K562 (cell line): ENCODE results near the gene INPP1. TPM values are rescaled to one million over a fixed set of nuclear protein-coding genes. Genes with fewer than 3 reads are reported as not detected.
A peak's percentile ranks its signal among the peaks of the same experiment; 100 is the strongest.

ENCODE experiments used
- CHD2 ChIP-seq: IDR thresholded peaks from 2 replicates; pipeline ENCODE4 v1.6.1; 2011; ENCODE audit warnings: low read depth, low read length
- DPF2 ChIP-seq: fragments of 450-650 bp; IDR thresholded peaks from 2 replicates; pipeline ENCODE4 v1.6.1; 2016
- EGR1 ChIP-seq: fragments of 450-650 bp; conservative IDR thresholded peaks from 2 replicates; pipeline ENCODE4 v1.6.1; 2017; ENCODE audit warnings: mild to moderate bottlenecking
- KAT2B ChIP-seq: IDR thresholded peaks from one replicate; pipeline ENCODE4 v1.6.1; 2012; ENCODE audit warnings: low read depth, mild to moderate bottlenecking, control low read depth, inconsistent platforms, low read length, moderate library complexity
- KLF16 ChIP-seq: IDR thresholded peaks from 2 replicates; pipeline ENCODE4 v1.6.1; 2016; ENCODE audit warnings: antibody characterized with exemption
- MAFK ChIP-seq: IDR thresholded peaks from 2 replicates; pipeline ENCODE4 v1.6.1; 2011; ENCODE audit warnings: low read length, improper control_type of control experiment
- MTA3 ChIP-seq: fragments of 450-650 bp; formaldehyde crosslinking; IDR thresholded peaks from 2 replicates; pipeline ENCODE4 v1.6.1; 2017; ENCODE audit warnings: mild to moderate bottlenecking, borderline replicate concordance
- MYBL2 ChIP-seq, 2 experiments: fragments of 450-650 bp in 1 of 2; sonication (generic) in 1 of 2; formaldehyde crosslinking in 1 of 2; IDR thresholded peaks; 2 replicates each; pipeline versions ENCODE4 v1.6.1 to v1.8.1; 2017 to 2022; ENCODE audit warnings: borderline replicate concordance in 1 of 2, inconsistent platforms in 1 of 2, low read depth in 1 of 2, mild to moderate bottlenecking in 1 of 2, missing genetic modification reagents in 1 of 2, moderate library complexity in 1 of 2
- NR4A1 ChIP-seq, 2 experiments: fragments of 250-450 bp in 1 of 2; fragments of 450-650 bp in 1 of 2; sonication (Bioruptor Pico) in 1 of 2; IDR thresholded peaks; 2 replicates each; pipeline versions ENCODE4 v1.4.0 to v1.6.1; 2016 to 2020; ENCODE audit warnings: mild to moderate bottlenecking in 2 of 2, missing compliant biosample characterization in 1 of 2, missing genetic modification characterization in 1 of 2, moderate library complexity in 1 of 2
- SPI1 ChIP-seq: IDR thresholded peaks from 2 replicates; pipeline ENCODE4 v1.6.1; 2011; ENCODE audit warnings: low read depth, low read length, control low read depth, borderline replicate concordance
- STAG1 ChIP-seq: sonication (generic); formaldehyde crosslinking; IDR thresholded peaks from 2 replicates; pipeline ENCODE4 v1.5.0; 2020; ENCODE audit warnings: missing genetic modification reagents, borderline replicate concordance
- STAT5B ChIP-seq: fragments of 250-450 bp; sonication (Bioruptor Pico); IDR thresholded peaks from 2 replicates; pipeline ENCODE4 v1.8.0; 2021; ENCODE audit warnings: mild to moderate bottlenecking, inconsistent platforms
- TARDBP ChIP-seq: fragments of 450-650 bp; IDR thresholded peaks from 2 replicates; pipeline ENCODE4 v1.6.1; 2016
- TBL1XR1 ChIP-seq, 2 experiments: IDR thresholded peaks; 2 replicates each; pipeline ENCODE4 v1.6.1; 2012; ENCODE audit warnings: improper control_type of control experiment in 2 of 2, low read length in 2 of 2, mild to moderate bottlenecking in 1 of 2
- TGIF2 ChIP-seq: sonication (generic); formaldehyde crosslinking; IDR thresholded peaks from 2 replicates; pipeline ENCODE4 v1.8.1; 2022; ENCODE audit warnings: mild to moderate bottlenecking, missing genetic modification reagents, moderate library complexity
- TRIM24 ChIP-seq, 2 experiments: fragments of 450-650 bp; IDR thresholded peaks; 2 replicates each; pipeline ENCODE4 v1.6.1; 2016
- XRCC4 ChIP-seq: IDR thresholded peaks from one replicate; pipeline ENCODE4 v1.6.1; 2011; ENCODE audit not compliant: insufficient read depth, insufficient read length; ENCODE audit errors: extremely low read depth
- ZC3H8 ChIP-seq: fragments of 450-650 bp; IDR thresholded peaks from 2 replicates; pipeline ENCODE4 v1.6.1; 2017
- ZFP30 ChIP-seq: fragments of 250-450 bp; sonication (Bioruptor Pico); IDR thresholded peaks from 2 replicates; pipeline ENCODE4 v1.8.0; 2022; ENCODE audit warnings: moderate library complexity, mild to moderate bottlenecking, inconsistent platforms, borderline replicate concordance
- ZFX ChIP-seq: sonication (generic); formaldehyde crosslinking; IDR thresholded peaks from 2 replicates; pipeline ENCODE4 v1.8.0; 2022; ENCODE audit warnings: mild to moderate bottlenecking, missing genetic modification reagents, moderate library complexity
- ZNF12 ChIP-seq: sonication (generic); formaldehyde crosslinking; IDR thresholded peaks from 2 replicates; pipeline ENCODE4 v1.4.0; 2020; ENCODE audit warnings: mild to moderate bottlenecking, missing genetic modification reagents
- ZNF197 ChIP-seq: fragments of 200-800 bp; sonication (Bioruptor generic); IDR thresholded peaks from 2 replicates; pipeline ENCODE4 v1.6.1; 2016; ENCODE audit warnings: low read depth, missing genetic modification characterization, missing compliant biosample characterization
- ZNF668 ChIP-seq: fragments of 250-450 bp; sonication (Bioruptor Pico); IDR thresholded peaks from 2 replicates; pipeline ENCODE4 v1.8.0; 2022; ENCODE audit warnings: mild to moderate bottlenecking, inconsistent platforms
- ZNF778 ChIP-seq: fragments of 450-650 bp; formaldehyde crosslinking; IDR thresholded peaks from 2 replicates; pipeline ENCODE4 v1.4.0; 2020; ENCODE audit warnings: mild to moderate bottlenecking, moderate library complexity
- ZSCAN29 ChIP-seq: fragments of 450-650 bp; IDR thresholded peaks from 2 replicates; pipeline ENCODE4 v1.6.1; 2017
- polyA plus RNA-seq, 8 experiments: library from polyadenylated mRNA; depleted of rRNA in 4 of 8; stranded (reverse) in 5 of 8; unstranded in 3 of 8; fragments of >200 nt; fragmentation: Nextera tagmentation in 2 of 8; fragmentation: Illumina TruSeq in 1 of 8; extraction: Ambion mirVana in 2 of 8; extraction: Trizol in 1 of 8; gene quantifications; 2 replicates each; pipeline versions ENCODE4 v1.2.1 to v1.2.3, GENCODE V29; 2011 to 2014; ENCODE audit warnings: inconsistent platforms in 1 of 8, missing spikeins in 1 of 8
- total RNA-seq, 7 experiments: library from RNA; depleted of rRNA in 6 of 7; stranded (reverse); fragments of >200 nt in 6 of 7; fragmentation: Illumina TruSeq in 2 of 7; extraction: Trizol in 2 of 7; gene quantifications; 2 replicates each; pipeline versions ENCODE4 v1.2.1 to v1.2.3, GENCODE V29; 2011 to 2021; ENCODE audit warnings: low replicate concordance in 1 of 7
- TF ChIP-seq, protein P1 (sequence below), 2 experiments: IDR thresholded peaks; 2 replicates each; pipeline ENCODE4 v1.6.1; 2011; ENCODE audit warnings: borderline replicate concordance in 1 of 2, control low read depth in 1 of 2, low read depth in 1 of 2, low read length in 1 of 2, mild to moderate bottlenecking in 1 of 2, mixed read lengths in 1 of 2, moderate library complexity in 1 of 2; ENCODE audit not compliant: insufficient read depth in 1 of 2, insufficient read length in 1 of 2, poor library complexity in 1 of 2, severe bottlenecking in 1 of 2; ENCODE audit errors: extremely low read depth in 1 of 2
- TF ChIP-seq, protein P2 (sequence below): fragments of 250-450 bp; sonication (Bioruptor Pico); IDR thresholded peaks from 2 replicates; pipeline ENCODE4 v1.8.0; 2022; ENCODE audit warnings: moderate library complexity, mild to moderate bottlenecking, inconsistent platforms
- TF ChIP-seq, protein P3 (sequence below): IDR thresholded peaks from 2 replicates; pipeline ENCODE4 v1.6.1; 2012; ENCODE audit warnings: low read depth, low read length, improper control_type of control experiment, borderline replicate concordance

INPP1 gene
- total and polyA plus RNA-seq, 9 of the 15 experiments (the other 6 are each of a cell fraction or from before 2014, with no cell fraction given), result 3.7 to 11.8 (median 6.5) TPM

DNA sequence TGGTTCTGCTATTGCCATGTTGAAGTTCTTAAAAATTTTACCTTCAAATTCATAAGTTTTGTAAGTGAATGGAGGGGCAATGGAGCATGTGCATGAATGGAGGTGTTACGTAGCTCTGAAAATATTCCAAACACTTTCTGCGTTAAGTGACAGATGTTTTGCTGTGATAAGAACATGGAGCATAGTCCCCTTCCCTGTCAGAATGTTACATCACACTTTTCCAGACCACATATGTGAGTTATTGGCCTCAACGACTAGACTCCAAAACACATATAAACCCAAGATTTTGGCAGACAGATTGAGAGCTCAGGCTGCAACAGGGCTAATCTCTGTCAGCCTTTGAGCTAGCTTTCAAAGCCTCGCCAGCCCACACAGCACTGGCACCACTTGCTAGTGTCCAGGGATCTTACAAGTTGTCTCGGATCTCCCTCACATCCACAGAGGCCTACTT lies 37.6 kb downstream of the INPP1 start (continued):
- TF ChIP-seq ZSCAN29 (no peak), NR4A1 (CRISPR knock-in tag; IDR thresholded peaks at IDR 0.05) (no peak), NR4A1 (tag; IDR thresholded peaks at IDR 0.05) (no peak), ZNF778 (CRISPR knock-in tag) (no peak), TBL1XR1 (IDR thresholded peaks at IDR 0.05; ENCODE audit: low read length in 2 of 2) (peak in 1 of 2 experiments; percentile 82; a peak in 1 of 4 replicates), DPF2 (peak; percentile 89), ZFX (CRISPR knock-in tag) (no peak), CHD2 (no peak), TRIM24 (IDR thresholded peaks at IDR 0.05) (peak; percentile 61 to 83; a peak in 3 of 4 replicates), MAFK (no peak), MYBL2 (IDR thresholded peaks at IDR 0.05; ENCODE audit: low read depth) (no peak), MYBL2 (CRISPR knock-in tag; IDR thresholded peaks at IDR 0.05; ENCODE audit: borderline replicate concordance) (no peak), KAT2B (no peak), TARDBP (no peak; the same call in 1 of the 2 replicates), EGR1 (no peak), MTA3 (0 out of 2 replicates have a peak, but pooled peaks have one; percentile 64), ZC3H8 (no peak), ZFP30 (CRISPR knock-in tag) (no peak), ZNF12 (CRISPR knock-in tag) (no peak), STAT5B (CRISPR knock-in tag) (no peak), XRCC4 (no peak), STAG1 (CRISPR knock-in tag) (no peak), ZNF668 (CRISPR knock-in tag) (no peak), TGIF2 (CRISPR knock-in tag) (no peak), KLF16 (no peak), SPI1 (no peak), ZNF197 (no peak)
- TF ChIP-seq, protein P1, sequence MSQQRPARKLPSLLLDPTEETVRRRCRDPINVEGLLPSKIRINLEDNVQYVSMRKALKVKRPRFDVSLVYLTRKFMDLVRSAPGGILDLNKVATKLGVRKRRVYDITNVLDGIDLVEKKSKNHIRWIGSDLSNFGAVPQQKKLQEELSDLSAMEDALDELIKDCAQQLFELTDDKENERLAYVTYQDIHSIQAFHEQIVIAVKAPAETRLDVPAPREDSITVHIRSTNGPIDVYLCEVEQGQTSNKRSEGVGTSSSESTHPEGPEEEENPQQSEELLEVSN (IDR thresholded peaks at IDR 0.05; ENCODE audit: borderline replicate concordance in 1 of 2, extremely low read depth in 1 of 2, insufficient read depth in 1 of 2, insufficient read length in 1 of 2, low read depth in 1 of 2, low read length in 1 of 2, poor library complexity in 1 of 2, severe bottlenecking in 1 of 2), result peak in 1 of 2 experiments; percentile 51
- TF ChIP-seq, protein P2, sequence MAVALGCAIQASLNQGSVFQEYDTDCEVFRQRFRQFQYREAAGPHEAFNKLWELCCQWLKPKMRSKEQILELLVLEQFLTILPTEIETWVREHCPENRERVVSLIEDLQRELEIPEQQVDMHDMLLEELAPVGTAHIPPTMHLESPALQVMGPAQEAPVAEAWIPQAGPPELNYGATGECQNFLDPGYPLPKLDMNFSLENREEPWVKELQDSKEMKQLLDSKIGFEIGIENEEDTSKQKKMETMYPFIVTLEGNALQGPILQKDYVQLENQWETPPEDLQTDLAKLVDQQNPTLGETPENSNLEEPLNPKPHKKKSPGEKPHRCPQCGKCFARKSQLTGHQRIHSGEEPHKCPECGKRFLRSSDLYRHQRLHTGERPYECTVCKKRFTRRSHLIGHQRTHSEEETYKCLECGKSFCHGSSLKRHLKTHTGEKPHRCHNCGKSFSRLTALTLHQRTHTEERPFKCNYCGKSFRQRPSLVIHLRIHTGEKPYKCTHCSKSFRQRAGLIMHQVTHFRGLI (CRISPR knock-in tag), result no peak
- TF ChIP-seq, protein P3, sequence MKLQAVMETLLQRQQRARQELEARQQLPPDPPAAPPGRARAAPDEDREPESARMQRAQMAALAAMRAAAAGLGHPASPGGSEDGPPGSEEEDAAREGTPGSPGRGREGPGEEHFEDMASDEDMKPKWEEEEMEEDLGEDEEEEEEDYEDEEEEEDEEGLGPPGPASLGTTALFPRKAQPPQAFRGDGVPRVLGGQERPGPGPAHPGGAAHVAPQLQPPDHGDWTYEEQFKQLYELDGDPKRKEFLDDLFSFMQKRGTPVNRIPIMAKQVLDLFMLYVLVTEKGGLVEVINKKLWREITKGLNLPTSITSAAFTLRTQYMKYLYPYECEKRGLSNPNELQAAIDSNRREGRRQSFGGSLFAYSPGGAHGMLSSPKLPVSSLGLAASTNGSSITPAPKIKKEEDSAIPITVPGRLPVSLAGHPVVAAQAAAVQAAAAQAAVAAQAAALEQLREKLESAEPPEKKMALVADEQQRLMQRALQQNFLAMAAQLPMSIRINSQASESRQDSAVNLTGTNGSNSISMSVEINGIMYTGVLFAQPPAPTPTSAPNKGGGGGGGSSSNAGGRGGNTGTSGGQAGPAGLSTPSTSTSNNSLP, result no peak
